EL (cell line): ENCODE data around the gene SMARCD3.

Source experiments
- DNase-seq: peaks from one replicate; pipeline ENCODE4 v3.0.0-alpha.2; 2016

Gene SMARCD3

DNA sequence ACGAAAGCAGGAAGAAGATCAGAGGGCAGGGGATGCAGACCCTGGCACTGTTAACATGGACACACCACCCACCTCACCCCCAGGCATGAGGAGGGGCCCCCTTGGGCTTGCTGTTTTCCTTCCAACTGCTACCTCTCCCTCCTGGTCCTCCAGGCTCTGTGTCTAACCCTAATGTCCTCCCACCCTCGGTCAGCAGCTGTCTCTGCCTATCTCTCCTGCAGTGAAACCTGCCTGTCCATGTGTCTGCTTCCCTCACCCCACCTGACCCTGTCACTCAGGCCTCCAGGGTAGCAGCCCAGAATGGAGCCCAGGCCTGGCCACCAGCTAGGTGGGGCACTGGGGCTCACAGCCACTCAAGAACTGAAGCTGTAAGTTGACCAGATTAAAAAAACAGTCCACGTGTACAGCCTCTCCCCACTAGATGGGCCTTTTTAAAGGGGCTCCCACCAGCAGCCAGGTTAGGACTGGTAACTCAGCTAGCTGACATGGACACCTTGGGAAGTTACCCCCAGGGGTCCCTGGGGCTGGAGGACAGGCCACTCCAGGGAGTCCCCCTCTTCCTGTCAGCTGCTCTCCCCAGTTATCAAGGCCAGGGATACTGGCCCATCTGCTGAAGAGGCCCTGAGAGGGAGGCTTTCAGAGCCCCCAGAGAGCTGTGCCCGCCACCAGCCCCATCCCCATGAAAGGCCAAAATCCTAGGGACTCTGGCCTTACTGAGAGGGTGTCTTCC lies 1.5 kb downstream of the SMARCD3 start:
- DNase-seq = no peak

DNA sequence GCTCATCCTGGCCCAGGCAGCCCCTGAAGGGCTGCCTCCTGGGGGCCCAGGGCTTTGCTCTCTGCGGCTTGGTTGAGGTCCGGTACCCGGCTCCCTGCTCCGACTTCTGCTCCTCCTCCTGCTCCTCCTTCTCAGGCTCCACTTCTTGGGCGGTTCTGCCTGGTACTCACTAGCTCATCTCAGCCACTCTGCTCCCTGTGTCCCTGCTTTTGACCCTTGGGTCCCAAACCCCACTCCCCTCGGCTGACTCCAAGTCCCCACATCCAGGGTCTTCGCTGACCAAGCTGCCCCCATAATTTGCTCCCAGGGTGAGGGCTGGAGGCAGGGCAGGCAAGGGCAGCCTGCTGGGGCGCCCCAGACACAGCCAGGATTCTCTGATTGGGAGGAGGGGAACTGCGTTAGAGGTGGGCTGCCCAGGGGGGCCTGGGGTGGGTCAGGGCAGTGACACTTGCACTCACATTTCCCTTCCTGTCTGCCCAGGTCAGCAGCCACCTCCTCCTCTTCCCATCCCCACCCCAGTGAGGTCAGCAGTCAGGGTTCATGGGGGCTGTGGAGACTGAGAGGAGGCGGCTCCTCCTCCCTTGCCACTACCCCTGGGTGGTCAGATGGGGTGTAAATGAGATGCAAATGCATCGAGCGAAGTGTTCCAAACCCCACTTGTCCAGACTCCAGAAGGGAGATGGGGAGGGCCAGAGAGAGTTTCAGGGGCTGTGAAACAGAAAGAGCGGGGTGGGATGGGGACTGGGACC lies 2.2 kb downstream of the SMARCD3 start:
- peak; percentile 12 for DNase-seq

DNA sequence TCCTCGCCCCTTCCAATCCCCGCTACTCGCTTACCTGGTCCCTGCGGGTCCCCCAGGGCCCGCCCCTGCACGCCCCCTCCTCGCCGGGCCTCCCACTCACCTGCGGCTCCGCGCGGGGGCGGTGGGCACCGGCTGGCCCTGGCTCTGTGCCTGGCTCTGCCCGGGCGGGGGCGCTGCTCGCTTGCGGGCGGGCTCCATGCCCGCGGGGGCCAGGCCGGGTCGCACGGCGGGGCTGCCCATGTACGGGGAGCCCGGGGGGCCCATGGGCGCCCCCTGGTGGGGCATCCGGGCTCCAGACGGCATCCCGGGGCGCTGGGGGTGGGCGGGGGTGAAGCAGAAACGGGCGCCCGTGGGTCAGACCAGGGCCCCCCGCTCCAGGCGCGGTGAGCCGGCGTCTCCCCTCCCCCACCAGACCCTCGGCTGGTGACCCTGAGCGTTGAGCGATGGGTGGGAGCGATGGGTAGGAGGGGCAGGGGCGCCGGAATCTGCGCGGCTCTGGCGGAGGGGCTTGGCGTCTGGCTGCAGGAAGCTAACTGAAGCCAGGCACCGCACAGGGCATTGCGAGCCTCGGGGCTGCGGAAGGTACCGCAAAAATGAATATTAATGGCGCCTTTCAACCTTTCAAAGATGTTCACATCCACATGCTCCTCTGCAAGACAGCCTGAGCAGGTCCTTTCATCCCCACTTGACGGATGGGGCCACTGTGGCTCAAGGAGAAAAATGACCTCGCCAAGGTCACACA lies 3.0 kb downstream of the SMARCD3 start:
- peak; percentile 35 for DNase-seq

DNA sequence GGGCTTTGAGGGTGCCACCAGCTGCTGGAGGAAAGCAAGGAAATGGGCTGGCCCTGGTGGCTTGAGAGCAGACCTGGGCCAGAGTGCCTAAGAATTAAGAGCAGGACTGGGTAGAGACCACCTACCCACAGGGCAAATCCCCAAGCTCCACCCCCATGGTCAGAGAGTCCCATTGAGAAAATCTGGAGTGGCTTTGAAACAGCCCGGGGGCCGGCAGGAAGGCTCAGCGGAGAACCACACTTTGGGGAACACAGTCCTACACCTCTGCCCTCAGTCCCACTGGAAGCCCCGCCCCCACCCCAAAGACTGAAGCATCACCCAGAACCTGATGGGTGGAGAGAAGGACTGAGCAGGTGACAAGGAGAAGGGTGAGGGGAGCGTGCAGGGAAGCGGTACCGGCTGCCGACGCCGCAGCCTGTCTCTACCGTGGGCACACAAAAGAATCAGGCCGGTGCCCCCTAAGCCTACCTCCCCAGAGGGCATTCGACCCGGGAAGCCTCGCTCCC lies 3.6 kb downstream of the SMARCD3 start:
- DNase-seq = no peak

DNA sequence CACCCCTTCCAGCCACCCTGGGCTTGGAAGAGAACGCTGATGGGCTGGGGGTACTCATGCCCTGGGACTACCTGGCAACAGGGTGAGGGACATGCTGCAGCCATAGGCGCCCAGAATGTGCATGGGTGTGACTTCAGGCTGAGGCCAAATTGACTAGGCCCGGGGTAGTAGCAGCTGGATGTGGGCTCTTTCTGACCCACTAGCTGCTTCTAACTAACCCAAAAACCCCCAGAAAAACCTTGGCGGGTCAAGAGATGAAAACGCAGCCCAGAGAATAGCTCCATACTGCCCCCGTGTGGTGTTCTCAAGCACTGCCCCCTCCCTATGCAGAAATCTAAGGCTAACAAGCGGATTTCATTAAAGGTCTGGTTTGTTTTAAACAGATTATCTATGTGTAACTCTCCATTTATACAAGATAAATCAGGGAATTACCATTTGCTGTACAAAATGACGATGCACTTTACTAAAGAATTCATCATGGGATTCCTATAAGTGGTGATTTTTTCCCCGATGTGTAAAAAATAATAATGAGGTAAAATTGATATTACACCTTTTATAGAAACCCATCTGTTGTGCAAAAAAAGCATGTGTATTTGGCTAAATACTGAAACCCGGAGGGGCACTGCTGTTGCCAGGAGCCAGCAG lies 4.2 kb downstream of the SMARCD3 start:
- peak; percentile 48 for DNase-seq

DNA sequence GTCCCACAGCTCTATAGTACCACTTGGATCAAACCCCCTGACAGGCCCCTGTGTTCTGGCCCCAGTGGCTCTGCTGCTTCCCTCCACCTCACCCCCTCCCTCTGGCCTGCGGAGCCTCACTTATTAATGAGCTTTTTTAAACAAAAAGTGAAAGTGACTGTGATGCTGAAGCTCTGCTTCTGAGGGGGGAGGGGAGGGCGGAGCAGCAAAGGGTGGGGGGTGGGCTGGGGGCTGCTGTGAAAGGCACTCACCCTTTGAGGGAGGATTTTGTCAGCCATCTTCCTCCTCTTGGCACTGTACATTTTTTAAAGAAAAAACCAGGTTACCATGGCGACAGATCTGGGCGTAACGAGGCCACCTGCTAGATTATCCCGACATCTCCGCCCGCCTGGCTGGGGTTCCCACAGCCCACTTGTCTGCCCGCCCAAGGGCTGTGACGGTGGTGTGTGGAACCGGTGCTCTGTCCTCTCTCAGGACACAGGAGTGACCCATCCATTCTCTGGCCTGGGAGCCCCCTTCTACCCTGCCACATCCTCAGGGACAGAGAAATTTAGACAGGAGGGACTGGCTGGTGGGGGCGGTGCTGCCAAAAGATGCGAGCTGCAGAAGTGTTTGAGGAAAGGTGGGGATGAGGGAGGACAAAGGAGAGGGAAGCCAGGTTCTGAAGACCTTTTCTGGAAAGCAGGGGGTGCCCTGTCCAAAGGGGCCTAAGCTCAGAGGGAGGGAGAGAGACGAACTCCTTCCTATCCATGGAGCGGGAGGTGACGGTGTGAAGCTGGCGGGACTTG lies 4.9 kb downstream of the SMARCD3 start:
- no peak for DNase-seq

DNA sequence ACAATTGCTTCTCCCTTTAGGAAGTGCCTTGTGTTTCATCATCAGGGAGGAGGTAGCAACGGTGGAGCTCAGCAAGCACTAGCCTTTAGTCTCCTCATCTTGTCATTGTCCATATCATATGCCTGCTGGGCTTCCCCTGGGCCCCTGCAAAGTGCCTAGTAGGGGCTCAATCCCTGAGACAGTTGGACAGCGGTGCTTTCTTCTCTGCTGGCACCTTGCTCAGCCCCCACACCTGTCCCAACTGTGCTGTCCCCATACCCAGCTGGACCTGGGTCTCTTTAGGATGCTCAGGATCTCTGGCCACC lies 5.5 kb downstream of the SMARCD3 start:
- DNase-seq = no peak

DNA sequence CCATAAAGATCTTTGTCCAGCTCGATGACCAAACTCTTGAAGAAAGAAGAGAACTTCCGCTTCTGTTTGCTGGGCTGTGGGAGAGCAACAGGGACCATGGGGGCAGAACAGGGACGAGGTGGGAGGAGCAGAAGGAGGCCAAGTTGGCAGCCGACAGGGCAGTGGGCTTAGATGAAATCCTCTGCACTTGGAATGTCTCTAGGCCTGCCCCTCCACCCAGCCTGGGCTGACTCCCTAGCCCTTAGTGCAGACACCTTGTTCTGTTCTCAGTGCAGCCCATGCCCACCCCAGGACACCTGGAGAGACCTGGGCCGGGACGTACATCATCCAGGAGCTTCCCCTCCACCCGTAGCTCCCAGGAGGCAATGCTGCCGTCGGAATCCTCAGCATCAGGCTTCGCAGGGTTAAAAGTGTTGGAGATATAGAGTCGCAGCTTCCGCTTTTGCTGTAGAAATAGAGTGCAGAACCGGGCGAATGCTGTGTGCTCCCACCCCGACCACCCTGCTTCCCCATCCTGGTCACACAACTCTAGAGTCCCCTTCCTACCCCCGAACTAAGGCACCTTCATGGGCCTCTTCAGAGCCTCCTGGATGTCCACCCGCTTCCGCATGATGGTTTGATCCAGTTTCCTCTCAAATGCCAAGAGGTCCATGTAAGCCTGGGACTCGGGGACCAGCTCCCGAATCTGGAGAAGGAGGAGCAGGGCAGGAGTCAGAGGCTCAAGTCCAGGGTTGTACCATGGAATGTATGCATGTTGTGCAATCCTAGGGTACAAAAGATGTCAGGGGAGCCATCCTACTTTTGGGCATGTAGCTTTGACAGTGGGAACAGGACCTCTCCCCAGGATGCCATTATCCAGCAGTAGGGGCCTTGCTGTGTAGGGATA lies 6.1 kb downstream of the SMARCD3 start:
- no peak for DNase-seq

DNA sequence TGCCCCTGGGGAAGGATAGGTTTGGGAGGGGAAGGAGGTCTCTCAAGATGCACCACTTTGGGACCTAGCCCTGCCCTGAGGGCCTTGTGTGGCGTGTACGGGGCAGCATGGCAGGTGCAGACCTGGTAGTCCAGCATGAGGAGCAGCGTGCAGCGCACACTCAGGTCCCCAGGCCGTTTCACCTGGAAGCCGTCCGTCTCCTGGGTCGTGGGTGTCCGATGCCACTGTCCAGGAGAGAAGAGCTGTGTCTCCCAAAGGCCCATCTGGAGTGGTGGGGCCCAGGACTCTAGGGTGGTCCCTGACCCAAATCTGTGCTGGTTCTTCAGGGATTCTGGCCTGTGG lies 6.8 kb downstream of the SMARCD3 start:
- no peak for DNase-seq

DNA sequence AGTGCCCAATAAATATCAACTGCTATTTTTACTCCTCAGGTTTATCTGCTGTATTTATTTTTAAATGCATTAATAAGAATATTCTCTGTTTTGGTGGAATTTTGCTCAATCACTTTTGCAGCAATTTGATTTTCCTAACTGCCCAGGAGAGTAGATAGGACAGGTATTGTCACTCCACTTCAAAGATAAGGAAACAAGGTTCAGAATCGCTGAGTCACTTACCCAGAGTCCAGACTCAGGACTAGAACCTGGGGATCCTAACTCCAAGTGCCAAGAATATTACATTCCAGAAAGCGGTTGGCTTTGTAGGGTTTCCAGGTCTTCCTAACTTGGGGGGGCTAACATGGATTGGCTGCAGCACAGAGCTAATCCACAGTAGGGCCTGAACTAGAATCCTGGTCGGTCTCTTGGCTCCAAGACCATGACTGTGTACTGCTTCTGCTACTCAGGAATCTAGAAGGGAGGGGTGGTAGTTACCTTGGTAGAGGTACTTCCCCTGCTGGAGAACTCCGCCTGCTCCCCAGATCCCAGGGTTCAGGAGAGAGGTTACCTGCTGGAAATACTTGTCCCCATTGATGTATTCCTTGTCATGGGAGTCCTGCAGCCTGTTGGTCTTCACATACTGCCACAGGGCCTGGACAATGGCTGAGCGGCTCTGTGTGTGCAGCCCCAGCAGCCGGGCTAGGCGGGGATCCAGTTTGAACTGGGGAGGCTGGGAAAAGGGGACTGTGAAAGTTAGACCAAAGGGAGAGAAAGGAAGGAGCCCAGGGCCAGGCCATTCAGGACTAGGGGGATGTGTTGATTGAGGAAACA lies 7.3 kb downstream of the SMARCD3 start:
- DNase-seq = no peak

DNA sequence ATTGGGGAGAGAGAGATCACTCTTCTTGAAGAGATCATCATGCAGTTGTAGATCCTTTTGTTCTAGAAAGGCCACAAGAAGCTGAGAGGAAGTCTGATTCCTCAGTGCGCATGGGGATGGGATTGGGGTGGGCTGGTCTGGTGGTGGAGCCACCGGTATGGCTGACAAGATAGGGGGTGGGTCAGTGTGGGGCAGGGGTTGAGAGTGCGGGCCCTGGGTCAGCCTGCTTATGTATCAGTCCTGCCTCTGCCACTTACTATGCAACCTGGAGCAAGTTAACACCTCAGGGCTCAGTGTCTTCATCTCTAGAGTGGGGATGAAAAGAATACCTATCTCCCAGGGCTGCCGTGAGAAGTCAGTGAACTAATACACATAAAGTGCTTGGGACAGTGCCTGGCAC lies 8.0 kb downstream of the SMARCD3 start:
- no peak for DNase-seq

DNA sequence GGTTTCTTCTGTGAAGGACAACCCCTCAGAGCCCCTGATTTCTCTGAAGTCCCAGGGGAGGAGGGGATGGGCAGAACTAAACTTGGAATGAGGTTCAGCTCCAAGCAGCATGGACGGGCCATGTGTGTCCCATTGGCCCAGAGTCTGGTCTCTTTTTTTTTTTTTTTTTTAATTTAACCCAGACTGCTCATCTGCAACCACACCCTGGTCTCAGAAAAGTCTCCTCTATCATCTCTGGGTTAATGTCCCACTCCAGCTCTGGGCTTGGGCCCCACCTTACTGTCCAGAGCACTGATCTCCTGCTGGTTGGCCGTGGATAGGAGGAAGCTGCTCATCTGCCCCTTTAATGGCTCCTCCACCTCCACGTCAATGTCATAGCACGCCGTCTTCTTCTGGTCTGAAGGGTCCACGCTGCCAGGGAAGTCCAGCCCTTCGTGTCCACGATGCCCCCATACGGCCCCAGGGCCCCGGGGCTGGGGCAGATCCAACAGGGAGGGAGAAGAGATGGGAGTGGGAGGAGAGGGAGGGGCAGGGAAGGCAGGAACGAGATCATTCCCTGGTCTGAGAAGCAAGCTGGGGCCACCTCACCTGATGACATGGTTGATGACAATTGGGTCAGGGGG lies 8.5 kb downstream of the SMARCD3 start:
- no peak for DNase-seq

DNA sequence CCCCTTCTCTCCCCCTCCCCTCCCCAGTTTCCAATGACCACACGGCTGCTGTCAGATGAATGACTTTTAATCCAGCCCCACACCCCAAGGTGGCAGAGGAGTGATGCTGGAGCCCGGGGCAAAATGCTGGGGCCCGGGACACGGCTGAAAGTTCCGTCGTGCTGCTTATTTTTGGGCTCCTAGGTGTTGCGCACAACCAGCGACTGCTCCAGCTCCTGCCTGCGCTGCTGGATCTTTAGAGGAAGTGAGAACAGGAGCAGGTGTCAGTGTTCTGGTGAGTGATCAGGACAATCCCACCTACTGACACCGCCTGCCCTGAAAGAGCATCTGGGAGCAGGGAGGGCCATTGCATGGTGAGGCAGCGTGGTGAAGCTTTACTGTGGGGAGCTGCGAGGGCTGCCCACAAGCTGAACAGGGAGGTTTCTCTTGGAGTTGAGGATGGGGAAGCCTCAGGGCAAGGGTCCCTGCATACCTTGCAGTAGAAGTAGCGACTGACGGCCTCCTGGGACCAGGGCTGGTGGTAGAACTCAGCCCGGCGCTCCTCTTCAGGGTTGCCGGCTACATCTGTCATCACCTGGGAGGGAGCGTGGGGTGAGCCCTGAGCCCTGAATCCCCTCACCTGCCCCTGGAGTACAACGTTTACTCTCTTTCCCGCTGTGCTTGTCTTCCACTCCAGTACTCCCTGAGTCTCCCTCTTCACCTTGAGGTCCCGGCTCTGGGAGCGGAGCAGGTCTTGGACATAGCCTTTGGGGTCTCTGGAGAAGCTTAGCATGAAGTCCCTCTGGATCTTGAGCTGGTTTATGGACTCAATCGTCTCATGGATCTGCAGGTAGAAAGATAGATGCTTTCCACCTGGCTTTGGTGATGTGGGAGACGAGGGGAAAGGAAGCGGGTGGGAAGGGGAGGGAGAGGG lies 9.3 kb downstream of the SMARCD3 start:
- no peak for DNase-seq

DNA sequence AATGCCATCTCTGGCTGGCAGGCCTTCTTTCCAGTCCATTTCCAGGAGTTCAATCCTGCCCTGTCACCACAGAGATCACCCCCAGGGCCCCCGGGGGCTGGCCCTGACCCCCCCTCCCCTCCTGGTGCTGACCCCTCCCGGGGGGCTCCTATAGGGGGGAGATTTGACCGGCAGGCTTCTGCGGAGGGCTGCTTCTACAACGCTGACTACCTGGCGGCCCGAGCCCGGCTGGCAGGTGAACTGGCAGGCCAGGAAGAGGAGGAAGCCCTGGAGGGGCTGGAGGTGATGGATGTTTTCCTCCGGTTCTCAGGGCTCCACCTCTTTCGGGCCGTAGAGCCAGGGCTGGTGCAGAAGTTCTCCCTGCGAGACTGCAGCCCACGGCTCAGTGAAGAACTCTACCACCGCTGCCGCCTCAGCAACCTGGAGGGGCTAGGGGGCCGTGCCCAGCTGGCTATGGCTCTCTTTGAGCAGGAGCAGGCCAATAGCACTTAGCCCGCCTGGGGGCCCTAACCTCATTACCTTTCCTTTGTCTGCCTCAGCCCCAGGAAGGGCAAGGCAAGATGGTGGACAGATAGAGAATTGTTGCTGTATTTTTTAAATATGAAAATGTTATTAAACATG lies 10.2 kb downstream of the SMARCD3 start:
- no peak for DNase-seq

DNA sequence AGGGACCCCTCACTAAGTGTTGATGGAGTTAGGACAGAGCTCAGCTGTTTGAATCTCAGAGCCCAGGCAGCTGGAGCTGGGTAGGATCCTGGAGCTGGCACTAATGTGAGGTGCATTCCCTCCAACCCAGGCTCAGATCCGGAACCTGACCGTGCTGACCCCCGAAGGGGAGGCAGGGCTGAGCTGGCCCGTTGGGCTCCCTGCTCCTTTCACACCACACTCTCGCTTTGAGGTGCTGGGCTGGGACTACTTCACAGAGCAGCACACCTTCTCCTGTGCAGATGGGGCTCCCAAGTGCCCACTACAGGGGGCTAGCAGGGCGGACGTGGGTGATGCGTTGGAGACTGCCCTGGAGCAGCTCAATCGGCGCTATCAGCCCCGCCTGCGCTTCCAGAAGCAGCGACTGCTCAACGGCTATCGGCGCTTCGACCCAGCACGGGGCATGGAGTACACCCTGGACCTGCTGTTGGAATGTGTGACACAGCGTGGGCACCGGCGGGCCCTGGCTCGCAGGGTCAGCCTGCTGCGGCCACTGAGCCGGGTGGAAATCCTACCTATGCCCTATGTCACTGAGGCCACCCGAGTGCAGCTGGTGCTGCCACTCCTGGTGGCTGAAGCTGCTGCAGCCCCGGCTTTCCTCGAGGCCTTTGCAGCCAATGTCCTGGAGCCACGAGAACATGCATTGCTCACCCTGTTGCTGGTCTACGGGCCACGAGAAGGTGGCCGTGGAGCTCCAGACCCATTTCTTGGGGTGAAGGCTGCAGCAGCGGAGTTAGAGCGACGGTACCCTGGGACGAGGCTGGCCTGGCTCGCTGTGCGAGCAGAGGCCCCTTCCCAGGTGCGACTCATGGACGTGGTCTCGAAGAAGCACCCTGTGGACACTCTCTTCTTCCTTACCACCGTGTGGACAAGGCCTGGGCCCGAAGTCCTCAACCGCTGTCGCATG lies 11.0 kb downstream of the SMARCD3 start:
- no peak for DNase-seq

DNA sequence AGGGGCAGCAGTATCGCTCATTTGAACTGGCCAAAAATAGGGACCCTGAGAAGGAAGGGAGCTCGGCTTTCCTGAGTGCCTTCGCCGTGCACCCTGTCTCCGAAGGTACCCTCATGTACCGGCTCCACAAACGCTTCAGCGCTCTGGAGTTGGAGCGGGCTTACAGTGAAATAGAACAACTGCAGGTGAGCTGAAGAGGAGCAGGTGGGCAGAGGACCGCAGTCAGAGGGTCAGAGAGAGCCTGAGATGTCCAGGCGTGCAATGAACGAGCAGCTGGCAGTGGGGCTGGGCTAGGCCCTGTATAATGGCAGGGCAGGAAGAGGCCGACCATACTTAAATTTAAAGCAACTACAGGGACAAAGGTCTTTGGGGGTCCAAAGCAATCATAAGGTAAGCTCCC lies 12.1 kb downstream of the SMARCD3 start:
- no peak for DNase-seq

DNA sequence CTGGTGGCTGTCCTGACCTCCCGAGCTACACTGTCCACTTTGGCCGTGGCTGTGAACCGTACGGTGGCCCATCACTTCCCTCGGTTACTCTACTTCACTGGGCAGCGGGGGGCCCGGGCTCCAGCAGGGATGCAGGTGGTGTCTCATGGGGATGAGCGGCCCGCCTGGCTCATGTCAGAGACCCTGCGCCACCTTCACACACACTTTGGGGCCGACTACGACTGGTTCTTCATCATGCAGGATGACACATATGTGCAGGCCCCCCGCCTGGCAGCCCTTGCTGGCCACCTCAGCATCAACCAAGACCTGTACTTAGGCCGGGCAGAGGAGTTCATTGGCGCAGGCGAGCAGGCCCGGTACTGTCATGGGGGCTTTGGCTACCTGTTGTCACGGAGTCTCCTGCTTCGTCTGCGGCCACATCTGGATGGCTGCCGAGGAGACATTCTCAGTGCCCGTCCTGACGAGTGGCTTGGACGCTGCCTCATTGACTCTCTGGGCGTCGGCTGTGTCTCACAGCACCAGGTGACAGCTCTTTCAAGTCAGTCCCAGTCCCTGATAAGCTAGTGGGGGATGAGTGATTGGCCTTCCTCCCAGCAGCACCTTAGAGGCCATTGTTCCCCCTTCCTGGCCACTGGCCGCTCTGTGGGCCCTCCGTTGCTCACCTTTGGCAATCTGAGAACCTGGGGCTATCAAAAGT lies 13.3 kb downstream of the SMARCD3 start:
- no peak for DNase-seq
